Tongue (tissue), 2 donors: Measurements from ENCODE around the gene GPR39. TPM values are rescaled to one million over a fixed set of nuclear protein-coding genes. Genes with fewer than 3 reads are reported as not detected.
"Not testable (repeated sequence)": the region's sequence is repeated elsewhere in the genome, so short reads cannot be mapped to it uniquely, and the experiment has no call there.

Experiments used
- DNase-seq: peaks from one replicate; pipeline ENCODE4 v3.0.0-alpha.2; 2015
- total RNA-seq: library from RNA; depleted of rRNA; stranded (reverse); fragments of >200 nt; gene quantifications from one replicate; pipeline ENCODE4 v1.2.3, GENCODE V29; 2014

Gene GPR39
- total RNA-seq, 1 donor from 2014 or later: 0.10 TPM

DNA sequence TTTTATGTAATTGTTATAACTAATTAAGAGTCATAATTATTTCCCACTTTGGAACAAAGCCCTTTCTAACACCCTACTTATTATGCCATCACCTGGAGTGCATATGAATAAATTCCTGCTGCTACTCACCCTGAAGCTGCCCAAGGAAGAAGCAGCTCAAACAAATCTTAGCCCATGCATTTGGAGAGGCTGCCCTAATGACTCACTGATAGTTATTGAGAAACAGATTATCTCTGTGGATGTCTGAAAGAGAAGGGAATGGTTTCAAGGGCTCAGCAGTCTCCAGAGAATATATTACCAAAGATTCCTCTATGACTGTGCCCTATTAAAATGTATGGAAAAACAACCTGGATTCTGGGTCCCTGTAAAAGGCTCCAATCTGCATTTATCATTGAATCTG, 81.0 kb downstream of the GPR39 start:
- no peak for DNase-seq

DNA sequence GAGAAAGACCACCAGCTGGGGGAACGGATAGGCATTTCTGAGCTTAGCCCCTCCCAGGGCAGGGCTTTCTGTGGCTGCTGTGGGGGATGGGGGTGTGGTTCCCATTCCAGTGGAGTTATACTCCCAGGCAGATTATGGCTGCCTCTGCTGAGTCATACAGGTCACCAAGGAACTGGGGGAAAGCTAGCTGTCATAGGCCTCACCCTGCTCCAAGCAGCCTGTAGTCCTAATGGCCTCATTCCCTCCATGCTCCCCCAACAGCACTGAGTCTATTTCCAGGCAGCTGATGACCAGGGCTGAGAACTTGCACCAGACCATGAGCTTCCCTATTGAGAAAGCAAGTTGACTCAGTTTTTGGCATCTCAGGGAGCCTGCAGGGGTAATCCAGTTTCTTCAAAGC, 87.1 kb downstream of the GPR39 start:
- no peak for DNase-seq

- no peak for DNase-seq
Measured at GRCh38 chr2:132515010-132515409, 98.4 kb downstream of the GPR39 start.

- no peak for DNase-seq
Measured at GRCh38 chr2:132517386-132517785, 100.8 kb downstream of the GPR39 start.

DNA sequence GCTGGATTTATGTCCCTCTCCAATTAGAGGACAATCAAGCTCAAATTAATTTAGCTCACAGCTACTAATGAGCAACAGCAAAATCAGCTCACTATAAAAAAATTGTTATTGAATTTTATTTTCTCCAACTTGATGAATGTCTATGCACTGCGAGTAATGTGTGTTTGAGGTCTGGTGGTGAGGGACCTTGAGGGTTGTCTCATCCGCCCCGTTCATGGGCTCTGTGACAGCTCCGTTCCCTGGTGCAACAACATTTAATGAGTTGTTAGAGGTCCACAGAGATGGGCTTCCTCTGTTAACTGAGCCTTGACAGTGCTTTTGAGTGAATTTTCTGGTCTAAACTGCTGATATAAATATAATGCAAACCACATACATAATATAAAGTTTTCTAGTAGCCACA, 101.7 kb downstream of the GPR39 start:
- no peak for DNase-seq

DNA sequence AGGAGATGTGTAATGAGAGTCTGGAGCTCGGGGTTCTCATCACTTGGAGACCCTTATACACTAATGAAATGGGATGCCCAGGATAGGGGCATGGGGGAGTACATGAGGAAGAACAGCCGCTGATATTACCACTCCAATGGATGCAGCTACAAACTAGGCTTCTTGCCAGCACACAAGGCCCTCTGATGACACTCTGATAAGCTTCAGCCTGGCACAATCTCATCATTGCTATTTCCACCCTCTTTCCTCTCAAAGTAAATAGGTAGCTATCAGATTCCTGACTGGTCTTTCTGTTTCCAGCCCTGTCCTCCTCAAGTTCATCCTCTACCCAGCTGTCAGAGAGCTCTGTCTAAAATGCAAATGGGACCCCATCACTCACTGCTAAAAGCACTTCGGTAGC, 103.0 kb downstream of the GPR39 start:
- DNase-seq: no peak

DNA sequence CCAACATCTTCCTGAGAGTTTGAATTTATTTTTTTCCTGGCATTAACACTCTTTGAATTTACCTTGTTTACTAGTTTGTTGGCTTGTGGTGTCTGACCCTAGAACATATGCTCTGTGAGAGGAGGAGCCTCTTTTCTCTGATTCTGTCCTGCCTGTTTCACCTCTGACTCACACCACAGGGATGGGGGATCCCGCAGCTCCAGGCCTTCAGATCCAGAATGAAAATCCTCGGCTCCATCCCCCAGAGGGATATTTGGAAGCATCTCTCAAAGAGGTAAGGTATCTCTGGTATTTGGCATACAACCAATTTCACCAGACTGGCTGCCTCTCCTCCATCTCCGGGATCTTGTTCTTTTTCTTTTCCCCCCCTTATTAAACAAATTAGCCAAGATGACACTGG, 104.7 kb downstream of the GPR39 start:
- no peak for DNase-seq

GRCh38 chr2:132522901-132523300, 106.3 kb downstream of the GPR39 start:
- DNase-seq: no peak

- not testable (repeated sequence) for DNase-seq
Measured at GRCh38 chr2:132537061-132537460, 120.5 kb downstream of the GPR39 start.

- peak; percentile 25 for DNase-seq
Measured at GRCh38 chr2:132538331-132538855, 121.8 kb downstream of the GPR39 start.

DNA sequence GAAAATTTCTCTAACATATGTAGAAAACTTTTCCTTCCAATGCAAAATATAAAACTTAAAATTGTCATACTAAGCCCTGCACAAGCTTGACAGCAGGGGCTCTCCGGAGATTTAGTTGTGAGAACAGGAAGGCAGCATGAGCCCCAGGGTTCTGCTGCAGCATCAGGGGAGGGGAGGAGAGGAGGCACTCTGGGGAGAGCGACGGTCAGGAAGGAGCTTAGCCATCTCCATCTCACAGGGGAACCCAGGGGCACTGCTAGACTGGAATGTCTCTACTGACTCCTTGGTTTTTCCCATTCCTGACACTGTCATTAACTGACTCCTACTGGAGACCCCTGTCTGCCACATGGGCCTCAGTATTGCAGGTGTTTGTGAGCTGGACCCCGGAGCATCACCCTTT, 123.6 kb downstream of the GPR39 start:
- no peak for DNase-seq

GRCh38 chr2:132542953-132543569, 126.5 kb downstream of the GPR39 start:
- no peak for DNase-seq

DNA sequence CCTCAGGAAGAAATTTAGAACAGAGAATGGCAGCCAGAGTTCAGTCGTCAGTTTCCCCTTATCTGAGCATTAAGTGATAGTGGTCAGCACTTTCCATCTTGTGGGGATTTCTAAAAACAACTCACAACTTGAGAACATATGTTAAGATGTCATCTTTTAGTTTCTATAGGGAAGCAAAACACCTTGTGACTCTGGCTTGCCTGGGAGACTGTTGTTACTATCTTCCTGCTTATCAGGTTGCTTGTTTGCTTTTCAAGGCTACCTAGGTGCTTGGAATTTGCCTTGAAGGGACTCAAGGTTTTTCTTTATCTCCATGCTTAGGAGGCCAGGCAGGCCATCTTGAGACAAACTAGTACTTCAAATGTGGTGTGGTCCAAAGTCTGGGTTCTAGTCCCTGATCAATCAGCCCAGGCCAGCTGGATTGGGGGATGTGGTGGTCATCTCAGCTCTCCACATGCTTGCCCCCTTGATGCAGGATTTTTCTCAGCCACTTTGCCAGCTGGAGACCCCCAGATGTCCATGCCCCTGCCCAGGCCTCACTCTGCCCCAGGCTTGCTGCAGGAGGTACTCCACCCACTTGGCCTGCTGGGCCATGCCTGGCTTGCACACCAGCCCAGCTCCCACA, 127.5 kb downstream of the GPR39 start:
- no peak for DNase-seq

- peak; percentile 91 for DNase-seq
Measured at GRCh38 chr2:132547090-132547687, 130.6 kb downstream of the GPR39 start.

DNA sequence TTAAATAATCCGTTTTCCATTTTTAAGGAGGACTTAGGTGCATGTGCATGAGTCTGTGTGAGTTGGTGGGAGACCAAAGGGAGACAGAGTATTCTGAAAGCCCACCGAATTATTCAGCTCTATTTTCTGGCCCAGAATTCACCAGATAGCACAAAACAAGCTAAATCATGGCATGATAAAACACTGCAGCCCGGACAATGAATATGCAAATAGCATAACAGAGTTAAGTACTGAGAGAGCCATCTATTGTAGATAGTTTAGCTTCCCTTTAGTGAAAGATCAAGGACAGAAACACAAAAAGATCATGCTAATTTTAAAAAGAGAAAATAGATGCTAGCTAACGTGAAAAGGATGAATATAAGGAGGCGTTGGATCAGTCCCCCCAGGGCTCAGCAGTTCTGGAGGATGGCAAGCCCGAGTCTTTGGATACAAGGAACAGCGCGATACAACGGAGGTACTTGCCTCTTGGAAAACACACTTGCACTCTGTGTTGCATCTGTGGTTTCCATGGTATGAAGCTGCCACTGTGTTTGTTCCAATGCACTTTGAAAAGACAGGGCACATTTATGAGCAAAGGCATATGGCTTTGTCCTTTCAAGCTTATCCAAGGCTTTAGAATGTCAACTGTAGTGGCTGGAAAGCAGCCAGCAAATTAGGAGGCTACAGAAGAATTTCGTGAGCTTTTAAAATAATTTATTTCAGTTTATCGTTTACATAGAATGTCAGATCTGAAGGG, 133.5 kb downstream of the GPR39 start:
- peak; percentile 57 for DNase-seq

DNA sequence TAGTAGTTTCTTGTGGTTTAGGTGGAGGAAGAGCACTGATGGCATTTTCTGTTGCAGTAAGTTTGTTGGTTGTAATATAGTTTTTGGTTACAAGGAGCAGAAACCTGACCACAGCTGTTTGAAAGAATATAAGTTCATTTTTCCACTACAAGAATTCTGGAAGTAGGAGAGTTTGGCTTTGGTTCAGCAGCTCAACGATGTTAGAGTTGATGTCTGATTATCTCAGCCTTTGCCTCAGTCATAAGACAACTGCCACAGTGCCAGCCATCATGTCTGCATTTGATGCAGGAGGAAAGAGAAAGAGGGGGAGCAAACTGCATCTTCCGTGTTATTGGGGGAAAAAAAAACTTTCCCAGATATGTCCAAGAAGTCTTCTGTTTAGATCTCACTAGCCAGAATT, 134.3 kb downstream of the GPR39 start:
- peak; percentile 20 for DNase-seq

DNA sequence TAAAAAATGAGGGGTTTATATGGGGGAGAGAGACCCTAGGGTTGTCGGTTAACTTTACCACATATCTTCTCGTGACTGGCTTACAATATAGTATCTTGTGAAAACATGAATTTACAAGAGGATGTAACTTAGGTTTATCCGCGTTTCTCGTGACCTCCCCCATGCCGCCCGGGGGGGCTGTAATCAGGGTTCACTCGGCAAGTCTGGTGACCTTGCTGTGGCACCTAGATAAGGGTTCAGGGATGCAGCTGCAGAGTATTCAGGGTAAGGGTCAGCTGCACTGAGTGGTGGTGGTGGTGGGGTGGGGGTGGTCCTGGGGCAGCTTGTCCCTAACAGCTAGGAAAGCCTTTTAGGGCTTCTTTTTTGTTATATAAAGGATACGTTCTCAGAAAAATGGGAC, 141.1 kb downstream of the GPR39 start:
- no peak for DNase-seq

GRCh38 chr2:132559326-132559725, 142.7 kb downstream of the GPR39 start:
- DNase-seq: no peak

- no peak for DNase-seq
Measured at GRCh38 chr2:132559921-132560320, 143.3 kb downstream of the GPR39 start.

DNA sequence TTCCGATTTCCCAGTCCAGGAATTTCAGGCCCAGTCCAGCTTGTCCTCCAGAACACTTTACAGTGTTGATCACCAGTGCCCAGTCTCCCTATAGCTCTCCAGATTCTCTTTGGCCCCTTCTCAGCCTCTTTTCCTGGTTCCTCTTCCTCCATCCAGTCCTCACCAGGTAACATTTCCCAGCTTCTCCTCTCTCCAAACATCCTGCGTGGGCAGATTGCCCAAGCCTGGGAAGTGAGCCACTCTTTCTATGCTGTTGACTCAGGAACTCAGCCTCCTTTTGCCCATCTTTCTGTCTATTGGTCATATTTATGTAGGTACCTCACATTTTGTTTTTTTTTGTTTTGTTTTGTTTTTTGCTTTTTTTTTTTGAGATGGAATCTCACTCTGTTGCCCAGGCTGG, 144.0 kb downstream of the GPR39 start:
- no peak for DNase-seq

DNA sequence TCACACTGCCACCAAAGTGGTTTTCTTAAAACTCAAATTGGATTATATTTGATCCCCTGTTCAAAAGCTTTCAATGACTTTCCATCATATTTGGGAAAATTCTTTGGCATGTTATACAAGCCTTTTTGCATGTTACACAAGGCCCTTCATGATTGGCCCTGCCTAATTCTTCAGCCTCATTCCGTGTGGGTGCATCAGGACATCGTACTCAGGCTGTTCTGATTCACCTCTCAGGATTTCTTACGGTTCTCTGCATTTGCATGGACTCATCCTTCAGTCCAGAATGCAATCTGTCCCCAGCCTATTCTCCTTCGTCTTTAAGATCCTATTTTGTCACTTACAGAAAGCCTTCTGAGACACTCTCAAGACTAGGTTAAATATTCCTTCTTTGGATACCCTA, 145.6 kb downstream of the GPR39 start:
- no peak for DNase-seq

DNA sequence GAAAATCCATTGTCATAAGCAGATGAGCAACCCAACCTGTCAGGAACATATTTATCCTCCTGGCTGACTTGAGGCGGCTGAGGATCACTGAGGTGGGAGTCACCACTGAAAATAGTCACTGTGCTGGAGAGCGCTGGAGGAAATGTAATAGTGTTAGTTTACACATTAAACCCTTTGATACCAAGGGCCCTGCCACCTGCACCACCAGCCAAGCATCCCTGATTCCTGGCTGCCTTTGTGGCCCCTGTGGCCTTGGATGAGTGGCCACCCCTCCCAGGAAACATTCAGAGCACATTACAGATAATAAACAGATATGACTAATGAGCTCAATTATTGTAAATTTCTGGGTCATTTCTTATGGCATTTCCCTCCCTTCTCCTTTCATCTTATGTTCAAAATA, 147.5 kb downstream of the GPR39 start:
- no peak for DNase-seq

DNA sequence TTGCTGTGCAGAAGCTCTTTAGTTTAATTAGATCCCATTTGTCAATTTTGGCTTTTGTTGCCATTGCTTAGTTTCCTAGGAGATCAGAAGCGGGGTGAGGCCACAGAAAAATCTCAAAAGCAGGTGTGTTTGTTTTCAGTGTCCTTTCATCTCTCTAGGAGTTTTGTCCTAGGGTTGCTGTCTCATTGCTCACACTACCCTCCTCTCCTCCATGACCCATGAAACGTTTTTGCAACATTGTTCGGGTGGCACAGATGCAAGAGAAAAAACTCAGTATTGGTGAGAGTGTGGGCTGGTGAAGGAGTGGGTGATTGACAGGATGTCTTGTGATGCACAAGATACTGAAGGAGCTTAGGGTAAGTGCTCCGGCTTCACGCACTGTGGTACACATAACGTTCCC, 149.8 kb downstream of the GPR39 start:
- DNase-seq: no peak
